ENCODE results near the gene ADAD2. TPM values are rescaled to one million over a fixed set of nuclear protein-coding genes. Genes with fewer than 3 reads are reported as not detected.

The ADAD2 gene
- total and polyA plus RNA-seq, 2 of the 4 experiments (the other 2 are of a cell fraction): not detected

DNA sequence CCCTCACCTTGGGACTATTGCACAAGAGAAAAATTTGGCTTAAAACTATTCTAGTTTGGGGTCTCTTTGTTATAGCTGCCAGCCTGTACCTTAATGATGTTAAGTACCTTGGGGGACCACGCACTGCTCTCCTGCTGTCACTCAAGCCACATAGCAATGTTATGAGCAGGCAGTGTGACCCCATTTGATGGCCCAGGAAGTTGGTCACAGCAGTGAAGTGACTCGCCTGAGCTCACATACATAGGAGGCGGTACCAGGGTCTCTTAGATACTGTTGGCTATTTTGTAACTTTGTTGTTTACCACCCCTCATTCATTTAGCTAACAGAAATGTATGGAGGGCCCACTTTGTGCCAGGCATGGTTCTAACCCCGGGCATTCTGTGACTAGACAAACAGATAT, 32.5 kb downstream of the ADAD2 start:
- 33% methylated on average over 1 of the region's 4 CpGs; no CpG with 5 or more reads in 1 of the 2 experiments for WGBS, 2 experiments (ENCODE audit: extremely low coverage in 2 of 2, insufficient read length in 1 of 2)
- H3K4ac ChIP-seq (ENCODE audit: low read depth, low read length): no peak overlapping the region
- CTCF ChIA-PET: no interaction called here

More for the DNA sequence above, 32.5 kb downstream of the ADAD2 start:
- Histone ChIP-seq H3K79me1 (ENCODE audit: low read depth in 1 of 2, low read length in 2 of 2) (no peaks in the 10 kb centered on the region), H2BK120ac (ENCODE audit: low read depth, low read length) (no peak overlapping the region), H2BK20ac (ENCODE audit: low read depth, low read length) (no peak overlapping the region), H2BK5ac (ENCODE audit: low read depth, low read length, poor library complexity, severe bottlenecking) (no peak overlapping the region), H4K91ac (ENCODE audit: insufficient read depth, low read depth, low read length) (no peak overlapping the region), H3K27me3 (ENCODE audit: control insufficient read depth, insufficient read depth, low read length) (peaks cover 11% of the 10 kb centered on the region), H3K4me1 (ENCODE audit: control insufficient read depth, insufficient read depth, low read length) (peaks cover 7% of the 10 kb centered on the region), H3K9me1 (ENCODE audit: insufficient read depth, low read length) (peaks cover 6% of the 10 kb centered on the region; the same call in 1 of the 2 replicates), H3K9me3 (ENCODE audit: control insufficient read depth, insufficient read depth, low read length) (no peaks in the 10 kb centered on the region), H2BK15ac (ENCODE audit: low read depth, low read length) (no peak overlapping the region), H3K14ac (replicated peaks; ENCODE audit: low read depth, low read length) (no peak overlapping the region), H4K8ac (ENCODE audit: low read depth in 2 of 2, low read length in 2 of 2) (no peak overlapping the region), H3K27ac (ENCODE audit: insufficient read depth, low read length) (no peak overlapping the region), H2AK9ac (replicated peaks; ENCODE audit: low read depth, low read length, poor library complexity) (no peak overlapping the region), H3K36me3 (ENCODE audit: control insufficient read depth, insufficient read depth, low read length) (no peaks in the 10 kb centered on the region), H4K20me1 (ENCODE audit: insufficient read depth, low read length) (no peaks in the 10 kb centered on the region), H3K56ac (ENCODE audit: extremely low read depth, insufficient read depth, low read length) (no peak overlapping the region), H2AFZ (replicated peaks; ENCODE audit: low read length, poor library complexity) (no peak overlapping the region), H3K4me3 (ENCODE audit: insufficient read depth, low read depth, low read length) (no peak overlapping the region), H3K4me2 (ENCODE audit: low read depth, low read length) (no peak overlapping the region), H3K18ac (ENCODE audit: low read depth, low read length) (no peak overlapping the region), H3K23ac (ENCODE audit: low read depth, low read length) (no peak overlapping the region), H4K5ac (ENCODE audit: low read depth, low read length) (no peak overlapping the region), H3K9ac (ENCODE audit: low read depth, low read length) (no peak overlapping the region), H2AK5ac (ENCODE audit: low read depth, low read length) (no peak overlapping the region)
- ATAC-seq (ENCODE audit: low read depth): no peak
- intact Hi-C loops (cut with micrococcal nuclease): no loop called here
- dilution Hi-C loops (cut with HindIII; ENCODE audit: low sequenced_read_pairs, unreplicated experiment): no loop called here
- DNase-seq: peak; percentile 8
- no peak for TF ChIP-seq CHD1 (IDR thresholded peaks at IDR 0.05; ENCODE audit: low read depth, low read length)
- no peak for TF ChIP-seq MAFK (IDR thresholded peaks at IDR 0.05; ENCODE audit: low read depth, low read length)
- TF ChIP-seq POLR2A (IDR thresholded peaks at IDR 0.05; ENCODE audit: low read depth, low read length): no peak
- TF ChIP-seq, protein P1, sequence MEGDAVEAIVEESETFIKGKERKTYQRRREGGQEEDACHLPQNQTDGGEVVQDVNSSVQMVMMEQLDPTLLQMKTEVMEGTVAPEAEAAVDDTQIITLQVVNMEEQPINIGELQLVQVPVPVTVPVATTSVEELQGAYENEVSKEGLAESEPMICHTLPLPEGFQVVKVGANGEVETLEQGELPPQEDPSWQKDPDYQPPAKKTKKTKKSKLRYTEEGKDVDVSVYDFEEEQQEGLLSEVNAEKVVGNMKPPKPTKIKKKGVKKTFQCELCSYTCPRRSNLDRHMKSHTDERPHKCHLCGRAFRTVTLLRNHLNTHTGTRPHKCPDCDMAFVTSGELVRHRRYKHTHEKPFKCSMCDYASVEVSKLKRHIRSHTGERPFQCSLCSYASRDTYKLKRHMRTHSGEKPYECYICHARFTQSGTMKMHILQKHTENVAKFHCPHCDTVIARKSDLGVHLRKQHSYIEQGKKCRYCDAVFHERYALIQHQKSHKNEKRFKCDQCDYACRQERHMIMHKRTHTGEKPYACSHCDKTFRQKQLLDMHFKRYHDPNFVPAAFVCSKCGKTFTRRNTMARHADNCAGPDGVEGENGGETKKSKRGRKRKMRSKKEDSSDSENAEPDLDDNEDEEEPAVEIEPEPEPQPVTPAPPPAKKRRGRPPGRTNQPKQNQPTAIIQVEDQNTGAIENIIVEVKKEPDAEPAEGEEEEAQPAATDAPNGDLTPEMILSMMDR (conservative IDR thresholded peaks at IDR 0.05; ENCODE audit: low read depth, low read length): no peak
- TF ChIP-seq MXI1 (IDR thresholded peaks at IDR 0.05; ENCODE audit: borderline replicate concordance, low read depth, low read length): no peak
- in situ Hi-C loops (cut with MboI; ENCODE audit: low sequenced_read_pairs): no loop called here
- no TSS peak for BruUV-seq (replicated peaks)
- POLR2A ChIA-PET (ENCODE audit: unreplicated experiment): no interaction called here

Measured in IMR-90 (cell line).